WTC11 (cell line): ENCODE results near the gene EIF4ENIF1.

Experiments used
- CTCF ChIP-seq: fragments of 200-600 bp; IDR thresholded peaks from 2 replicates; pipeline ENCODE4 v1.8.0; 2022; ENCODE audit warnings: antibody characterized with exemption
- E2F5 ChIP-seq: sonication (generic); formaldehyde crosslinking; IDR thresholded peaks from 2 replicates; pipeline ENCODE4 v1.8.1; 2022; ENCODE audit warnings: mild to moderate bottlenecking, moderate library complexity, missing genetic modification reagents
- TF ChIP-seq, protein P1 (sequence below): sonication (generic); formaldehyde crosslinking; IDR thresholded peaks from 2 replicates; pipeline ENCODE4 v1.8.1; 2022; ENCODE audit warnings: mild to moderate bottlenecking, missing genetic modification reagents, moderate library complexity, borderline replicate concordance
- TF ChIP-seq, protein P2 (sequence below): sonication (generic); formaldehyde crosslinking; IDR thresholded peaks from 2 replicates; pipeline ENCODE4 v1.8.0; 2022; ENCODE audit warnings: mild to moderate bottlenecking, missing genetic modification reagents

DNA sequence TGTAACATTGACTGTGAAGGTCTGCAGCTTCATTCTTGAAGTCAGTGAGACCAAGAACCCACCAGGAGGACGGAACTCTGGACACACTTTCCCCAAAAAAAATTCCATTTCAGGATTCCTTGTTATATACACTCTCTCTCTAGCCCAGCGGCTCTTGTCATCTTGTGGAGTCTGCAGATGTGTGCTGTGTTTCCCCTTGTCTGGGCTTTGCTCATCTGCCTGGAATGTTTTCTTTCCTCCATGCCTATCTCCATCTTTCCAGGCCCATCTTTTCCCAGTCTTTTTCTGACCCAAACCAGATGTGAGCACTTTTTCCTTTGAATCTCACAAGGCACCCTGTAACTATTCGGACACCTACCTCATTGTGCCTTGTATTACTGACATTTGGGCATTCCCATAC lies 95.3 kb downstream of the EIF4ENIF1 start:
- TF ChIP-seq, protein P1, sequence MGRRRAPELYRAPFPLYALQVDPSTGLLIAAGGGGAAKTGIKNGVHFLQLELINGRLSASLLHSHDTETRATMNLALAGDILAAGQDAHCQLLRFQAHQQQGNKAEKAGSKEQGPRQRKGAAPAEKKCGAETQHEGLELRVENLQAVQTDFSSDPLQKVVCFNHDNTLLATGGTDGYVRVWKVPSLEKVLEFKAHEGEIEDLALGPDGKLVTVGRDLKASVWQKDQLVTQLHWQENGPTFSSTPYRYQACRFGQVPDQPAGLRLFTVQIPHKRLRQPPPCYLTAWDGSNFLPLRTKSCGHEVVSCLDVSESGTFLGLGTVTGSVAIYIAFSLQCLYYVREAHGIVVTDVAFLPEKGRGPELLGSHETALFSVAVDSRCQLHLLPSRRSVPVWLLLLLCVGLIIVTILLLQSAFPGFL (CRISPR knock-in tag): no peak
- TF ChIP-seq, protein P2, sequence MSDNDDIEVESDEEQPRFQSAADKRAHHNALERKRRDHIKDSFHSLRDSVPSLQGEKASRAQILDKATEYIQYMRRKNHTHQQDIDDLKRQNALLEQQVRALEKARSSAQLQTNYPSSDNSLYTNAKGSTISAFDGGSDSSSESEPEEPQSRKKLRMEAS (CRISPR knock-in tag): no peak
- TF ChIP-seq E2F5 (CRISPR knock-in tag): no peak
- TF ChIP-seq CTCF: no peak
